Stimulated activated CD8-positive, alpha-beta memory T cell treated with anti-CD3 and anti-CD28 coated beads, Interleukin-15, amount 100 ng/mL, for 4 hours (primary cell): ENCODE measurements around the gene HSD17B14.
"Not testable (repeated sequence)": the region's sequence is repeated elsewhere in the genome, so short reads cannot be mapped to it uniquely, and the experiment has no call there.

ENCODE experiments used
- DNase-seq, 2 donors: peaks; one replicate each; pipeline ENCODE4 v3.0.0-alpha.2; 2020; ENCODE audit warnings: low read depth in 2 of 2

HSD17B14 gene

DNA sequence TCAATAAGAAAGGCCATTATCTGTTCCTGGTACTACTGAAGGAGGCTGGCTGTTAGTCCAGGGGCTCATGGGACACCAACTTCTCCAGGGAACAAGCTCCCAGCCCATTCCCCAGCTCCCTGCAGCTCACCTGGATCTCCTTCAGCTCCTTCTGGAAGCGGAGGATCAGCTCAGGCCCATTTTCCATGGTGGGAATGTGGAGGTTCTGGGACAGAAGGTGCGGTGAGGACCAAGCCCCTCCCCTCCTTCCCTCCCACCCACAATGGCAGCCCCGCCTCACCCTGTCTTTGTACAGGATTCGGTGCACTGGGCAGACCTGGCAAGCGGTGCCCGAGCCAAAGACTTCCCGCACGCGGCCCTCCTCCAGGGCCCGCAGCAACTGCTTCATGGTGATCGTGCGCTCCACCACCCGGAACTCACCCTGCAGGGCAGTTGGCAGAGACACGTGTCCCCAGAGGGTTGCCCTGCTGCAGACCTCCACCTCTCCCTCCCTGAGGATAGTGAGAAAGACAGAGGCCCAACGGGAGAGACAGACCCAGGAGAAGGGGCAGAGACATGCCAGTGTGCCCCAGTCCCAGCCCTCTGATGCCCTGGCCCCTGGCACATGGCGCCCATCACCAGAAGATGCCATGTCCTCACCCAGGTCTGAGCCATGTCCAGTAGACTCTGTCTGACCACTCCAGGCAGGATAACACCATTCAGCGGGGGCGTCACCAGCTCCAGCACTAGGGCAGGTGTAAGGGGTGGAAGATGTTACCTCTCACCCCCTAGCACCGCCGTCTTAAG is 39.8 kb downstream of the HSD17B14 start:
- no peak for DNase-seq

DNA sequence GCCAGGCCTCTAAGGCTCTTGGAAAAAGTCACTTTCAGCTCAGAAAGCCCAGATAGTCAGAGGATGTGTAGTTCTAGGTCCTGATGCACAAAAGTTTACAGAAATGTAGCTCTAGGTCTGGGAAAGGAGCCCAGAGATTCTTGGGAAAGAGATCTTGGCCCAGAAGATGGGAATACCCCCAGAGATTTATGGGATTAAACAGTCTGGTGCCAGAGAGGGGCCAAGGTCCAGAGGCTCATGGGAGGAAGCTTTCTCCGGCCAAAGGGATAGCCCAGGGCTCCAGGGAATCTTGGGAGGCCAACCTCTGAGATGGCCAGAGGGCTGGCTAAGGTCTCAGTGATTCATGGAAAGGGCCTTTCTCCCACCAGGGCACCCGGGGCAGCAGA is 40.6 kb downstream of the HSD17B14 start:
- DNase-seq, result no peak

DNA sequence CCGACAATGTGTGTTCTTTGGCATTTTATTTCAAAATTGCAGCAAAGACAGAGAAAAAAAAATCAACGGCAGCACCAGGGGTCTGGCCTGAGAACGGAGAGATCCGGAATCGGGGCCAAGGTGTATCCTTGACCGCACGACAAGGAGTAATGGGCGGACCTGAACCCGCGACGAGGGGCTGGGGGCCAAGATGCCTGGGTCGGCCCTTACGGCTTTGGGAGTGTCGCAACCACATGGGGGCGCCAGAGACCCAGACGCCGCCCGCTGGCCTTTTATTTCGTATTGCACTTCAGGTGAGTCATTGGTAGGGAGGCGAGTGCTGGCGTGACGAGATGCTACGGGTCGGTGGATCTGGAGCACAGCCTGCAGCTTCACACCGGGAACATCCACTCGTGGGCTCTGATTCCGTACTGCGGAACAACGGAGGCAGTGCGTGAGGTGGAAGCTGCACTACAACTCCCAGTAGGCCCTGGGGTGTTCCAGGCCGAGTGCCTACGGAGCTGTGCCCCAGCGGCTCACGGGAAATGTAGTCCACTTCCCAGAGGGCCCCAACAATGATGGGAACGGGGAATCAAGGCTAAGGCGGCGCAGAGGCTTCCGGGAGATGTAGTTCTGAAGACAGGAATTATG is 41.1 kb downstream of the HSD17B14 start:
- peak; percentile 60 to 64 for DNase-seq

GRCh38 chr19:48794291-48794690 is 42.0 kb downstream of the HSD17B14 start:
- DNase-seq, result no peak

- no peak for DNase-seq
Observed at GRCh38 chr19:48793271-48793670, 43.0 kb downstream of the HSD17B14 start.

- not testable (repeated sequence) for DNase-seq
Observed at GRCh38 chr19:48787331-48787730, 49.0 kb downstream of the HSD17B14 start.

GRCh38 chr19:48786422-48786821 is 49.9 kb downstream of the HSD17B14 start:
- not testable (repeated sequence) for DNase-seq

DNA sequence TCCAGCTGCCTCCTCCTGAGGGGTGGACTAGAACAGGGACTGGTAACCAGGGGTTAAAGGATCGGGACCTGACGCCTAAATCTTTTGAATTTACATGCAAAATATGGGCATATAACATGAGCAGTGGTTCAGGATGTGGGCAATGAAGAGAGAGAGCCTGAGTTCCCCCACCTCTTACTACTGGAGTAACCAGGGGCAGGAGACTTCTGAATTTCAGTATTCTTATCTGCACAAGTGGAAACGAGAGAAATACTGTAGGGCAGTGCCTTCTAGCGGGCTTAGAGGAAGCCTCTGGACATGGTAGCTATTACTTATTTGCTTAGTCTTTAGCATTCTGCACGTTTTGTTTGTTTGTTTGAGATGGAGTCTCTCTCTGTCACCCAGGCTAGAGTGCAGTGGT is 51.8 kb downstream of the HSD17B14 start:
- DNase-seq, result no peak

DNA sequence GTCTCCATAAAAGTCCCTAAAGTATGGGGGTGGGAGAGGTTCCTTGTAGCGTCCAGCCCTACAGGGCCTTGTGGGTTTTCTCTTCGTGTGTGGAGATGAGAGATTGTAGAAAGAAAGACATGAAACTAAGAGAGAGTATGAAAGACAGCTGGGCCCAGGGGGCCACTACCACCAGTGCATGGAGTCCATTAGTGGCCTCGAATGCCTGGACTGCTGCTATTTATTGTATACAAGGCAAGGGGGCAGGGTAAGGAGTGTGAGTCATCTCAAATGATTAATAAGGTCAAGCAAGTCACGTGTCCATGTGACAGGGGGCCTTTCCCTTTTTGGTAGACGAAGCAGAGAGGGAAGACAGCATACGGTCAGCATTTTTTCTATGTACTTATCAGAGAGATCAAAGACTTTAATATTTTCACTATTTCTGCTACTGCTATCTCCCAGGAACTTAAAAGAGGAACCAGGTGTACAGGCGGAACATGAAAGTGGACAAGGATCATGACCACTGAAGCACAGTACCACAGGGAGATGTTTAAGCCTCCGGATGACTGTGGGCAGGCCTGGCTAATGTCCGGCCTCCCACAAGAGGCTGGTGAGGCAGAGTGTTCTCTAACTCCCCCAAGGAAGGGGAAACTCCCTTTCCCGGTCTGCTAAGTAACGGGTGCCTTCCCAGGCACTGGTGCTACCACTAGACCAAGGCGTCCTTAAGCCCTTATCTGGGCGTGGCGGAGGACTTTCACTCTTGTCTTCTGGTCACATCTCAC is 55.5 kb downstream of the HSD17B14 start:
- DNase-seq, result no peak

DNA sequence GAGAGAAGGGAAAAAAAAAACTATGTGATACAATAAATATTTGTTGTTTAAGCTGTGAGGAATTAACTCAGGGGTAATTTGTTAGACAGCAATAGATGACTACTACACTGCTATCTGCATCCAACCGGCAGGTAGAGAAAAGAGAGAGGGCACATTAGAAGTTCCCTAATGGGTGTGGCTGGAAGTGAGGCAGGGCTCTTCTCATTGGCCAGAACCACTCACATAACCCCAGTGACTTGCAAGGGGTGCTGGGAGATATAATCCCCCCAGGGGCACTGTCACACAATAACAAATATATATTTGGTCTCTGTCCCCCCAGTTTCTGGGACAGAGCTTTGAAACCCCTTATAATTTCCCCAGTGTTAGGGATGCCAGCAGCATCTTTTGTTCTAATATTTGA is 56.7 kb downstream of the HSD17B14 start:
- DNase-seq, result no peak

- DNase-seq, result no peak
Observed at GRCh38 chr19:48777720-48778119, 58.6 kb downstream of the HSD17B14 start.

DNA sequence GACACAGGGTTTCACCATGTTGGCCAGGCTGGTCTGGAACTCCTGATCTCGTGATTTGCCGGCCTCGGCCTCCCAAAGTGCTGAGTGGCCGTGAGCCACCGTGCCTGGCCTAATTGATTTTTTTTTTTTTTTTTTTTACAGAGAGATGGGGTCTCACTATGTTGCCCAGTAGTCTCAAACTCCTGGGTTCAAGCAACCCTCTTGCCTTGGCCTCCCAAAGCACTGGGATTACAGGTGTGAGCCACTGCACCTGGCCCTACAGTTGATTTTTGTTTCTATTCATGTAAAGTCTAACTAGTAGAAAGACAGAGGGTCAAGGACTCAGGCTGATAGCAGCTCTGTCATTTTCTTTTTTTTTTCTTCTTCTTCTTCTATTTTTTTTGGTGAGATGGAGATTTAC is 59.2 kb downstream of the HSD17B14 start:
- DNase-seq, result no peak

- DNase-seq, result no peak
Observed at GRCh38 chr19:48772503-48772953, 63.8 kb downstream of the HSD17B14 start.

- no peak for DNase-seq
Observed at GRCh38 chr19:48770734-48771472, 65.4 kb downstream of the HSD17B14 start.

- DNase-seq, result no peak
Observed at GRCh38 chr19:48770266-48770665, 66.0 kb downstream of the HSD17B14 start.

GRCh38 chr19:48768994-48769713 is 67.1 kb downstream of the HSD17B14 start:
- no peak for DNase-seq

DNA sequence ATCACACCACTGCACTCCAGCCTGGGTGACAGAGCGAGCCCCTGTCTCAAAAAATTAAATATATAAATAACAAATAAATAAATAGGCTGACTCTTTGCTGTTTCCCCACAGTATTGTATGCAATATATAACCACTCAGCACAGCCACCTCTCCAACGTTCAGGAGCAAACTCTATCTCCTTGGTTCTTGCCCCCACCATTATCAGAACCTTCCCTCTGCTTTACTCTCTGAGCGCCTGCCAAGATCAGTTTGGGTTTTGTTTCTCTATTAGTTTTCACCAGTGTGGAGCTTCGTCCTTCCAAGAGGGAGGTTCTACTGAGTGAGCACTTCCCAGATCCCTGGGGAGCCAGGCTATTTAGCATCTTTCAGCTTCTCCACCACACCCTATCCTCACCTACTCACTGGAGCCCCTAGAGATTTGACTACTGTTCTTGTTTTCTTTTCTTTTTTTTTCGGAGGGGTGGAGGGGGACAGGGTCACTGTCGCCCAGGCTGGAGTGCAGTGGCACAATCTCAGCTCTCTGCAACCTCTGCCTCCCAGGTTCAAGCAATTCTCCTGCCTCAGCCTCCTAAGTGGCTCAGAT is 68.0 kb downstream of the HSD17B14 start:
- DNase-seq, result not testable (repeated sequence)

DNA sequence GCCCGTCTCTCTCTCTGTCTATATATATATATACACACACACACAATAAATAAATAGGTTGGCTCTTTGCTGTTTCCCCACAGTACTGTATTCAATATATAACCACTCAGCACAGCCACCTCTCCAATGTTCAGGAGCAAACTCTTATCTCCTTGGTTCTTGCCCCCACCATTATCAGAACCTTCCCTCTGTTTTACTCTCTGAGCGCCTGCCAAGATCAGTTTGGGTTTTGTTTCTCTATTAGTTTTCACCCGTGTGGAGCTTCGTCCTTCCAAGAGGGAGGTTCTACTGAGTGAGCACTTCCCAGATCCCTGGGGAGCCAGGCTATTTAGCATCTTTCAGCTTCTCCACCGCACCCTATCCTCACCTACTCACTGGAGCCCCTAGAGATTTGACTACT is 70.5 kb downstream of the HSD17B14 start:
- DNase-seq, result not testable (repeated sequence)
